Endothelial cell of umbilical vein (primary cell): ENCODE data around the gene ATXN3L. TPM values are rescaled to one million over a fixed set of nuclear protein-coding genes. Genes with fewer than 3 reads are reported as not detected.

Source experiments
- BruUV-seq: library from RNA; stranded (reverse); fragments of 400-500 nt; replicated peaks from 2 replicates; lab custom pipeline; 2021; lab: Mats Ljungman, UMichigan
- CTCF ChIA-PET: fragments of 300-600, 350-600 bp; sonication (Branson Sonifier 250); formaldehyde crosslinking; loops from one replicate; lab custom pipeline; 2021; ENCODE audit warnings: antibody characterized with exemption, inconsistent platforms; lab: Charles Lee
- POLR2A ChIA-PET: fragments of 300-600, 350-600 bp; sonication (Branson Sonifier 250); formaldehyde crosslinking; loops from one replicate; lab custom pipeline; 2021; ENCODE audit warnings: antibody characterized with exemption, inconsistent platforms; lab: Charles Lee
- DNase-seq: peaks from one replicate; pipeline ENCODE4 v3.0.0-alpha.2; 2011; ENCODE audit warnings: low read depth, low spot score
- FAIRE-seq: peaks from 2 replicates; lab custom pipeline; 2011; peaks lifted over from hg19 to GRCh38; lab: Jason Lieb, UNC
- H2AFZ ChIP-seq: 2 replicates; pipeline ENCODE4 v1.6.0; 2012; ENCODE audit warnings: low read depth, low read length, control low read depth, inconsistent platforms
- H3K27ac ChIP-seq: 2 replicates; pipeline ENCODE4 v1.5.1; 2011; ENCODE audit warnings: low read depth, mild to moderate bottlenecking, control low read depth, low read length, moderate library complexity; ENCODE audit not compliant: insufficient read depth
- H3K27me3 ChIP-seq, 2 experiments: 2 replicates each; pipeline versions ENCODE4 v1.6.0 to v1.6.1; 2011; ENCODE audit warnings: low read length in 2 of 2, mixed read lengths in 1 of 2; ENCODE audit not compliant: control insufficient read depth in 2 of 2, insufficient read depth in 2 of 2
- H3K36me3 ChIP-seq, 2 experiments: 2 replicates in 1 of 2; 3 replicates in 1 of 2; pipeline ENCODE4 v1.5.1; 2011; ENCODE audit warnings: low read length in 2 of 2, mild to moderate bottlenecking in 1 of 2, moderate library complexity in 1 of 2; ENCODE audit not compliant: control insufficient read depth in 2 of 2, insufficient read depth in 2 of 2; ENCODE audit errors: extremely low read depth in 1 of 2
- H3K4me1 ChIP-seq: 3 replicates; pipeline ENCODE4 v1.5.1; 2011; ENCODE audit warnings: mild to moderate bottlenecking, low read length; ENCODE audit not compliant: control insufficient read depth, insufficient read depth; ENCODE audit errors: extremely low read depth
- H3K4me2 ChIP-seq: 2 replicates; pipeline ENCODE4 v1.6.1; 2011; ENCODE audit warnings: low read length, control low read depth, mixed read lengths; ENCODE audit not compliant: insufficient read depth
- H3K4me3 ChIP-seq, 3 experiments: fragments of 200-600 bp in 1 of 3; sonication (generic), shearing (Covaris generic) in 1 of 3; replicated peaks in 1 of 3; 2 replicates each; pipeline ENCODE4 v1.5.1; 2011 to 2016; ENCODE audit warnings: control low read depth in 3 of 3, low read length in 3 of 3, mild to moderate bottlenecking in 2 of 3, inconsistent platforms in 1 of 3, low read depth in 1 of 3, moderate library complexity in 1 of 3; ENCODE audit not compliant: insufficient read depth in 1 of 3
- H3K79me2 ChIP-seq: 2 replicates; pipeline ENCODE4 v1.6.0; 2012; ENCODE audit warnings: low read length, inconsistent platforms; ENCODE audit not compliant: control insufficient read depth, insufficient read depth
- H3K9ac ChIP-seq: replicated peaks from 2 replicates; pipeline ENCODE3; 2011; ENCODE audit warnings: low read length, control low read depth; ENCODE audit not compliant: insufficient read depth; ENCODE audit errors: extremely low read depth
- H3K9me1 ChIP-seq: replicated peaks from 3 replicates; pipeline ENCODE4 v1.6.0; 2011; ENCODE audit warnings: mild to moderate bottlenecking, low read length; ENCODE audit not compliant: control insufficient read depth, insufficient read depth; ENCODE audit errors: extremely low read depth
- H3K9me3 ChIP-seq: replicated peaks from 2 replicates; pipeline ENCODE4 v1.5.1; 2012; ENCODE audit warnings: low read length, inconsistent platforms; ENCODE audit not compliant: control insufficient read depth, insufficient read depth
- H4K20me1 ChIP-seq: replicated peaks from 2 replicates; pipeline ENCODE3; 2011; ENCODE audit warnings: mild to moderate bottlenecking, low read length; ENCODE audit not compliant: control insufficient read depth, insufficient read depth; ENCODE audit errors: extremely low read depth
- EZH2 ChIP-seq: IDR thresholded peaks from 2 replicates; pipeline ENCODE4 v1.6.1; 2012; ENCODE audit warnings: borderline replicate concordance, low read depth, mild to moderate bottlenecking, moderate library complexity, low read length, inconsistent platforms; ENCODE audit not compliant: severe bottlenecking
- FOS ChIP-seq: IDR thresholded peaks from 2 replicates; pipeline ENCODE4 v1.6.1; 2011; ENCODE audit warnings: mild to moderate bottlenecking, low read length, moderate library complexity, borderline replicate concordance; ENCODE audit not compliant: insufficient read depth
- GATA2 ChIP-seq: IDR thresholded peaks from 2 replicates; pipeline ENCODE4 v1.7.0; 2011; ENCODE audit warnings: low read depth, mild to moderate bottlenecking, moderate library complexity, mixed read lengths, low read length; ENCODE audit not compliant: insufficient read length, insufficient read depth
- JUN ChIP-seq: IDR thresholded peaks from 2 replicates; pipeline ENCODE4 v1.6.1; 2011; ENCODE audit warnings: borderline replicate concordance, low read depth; ENCODE audit not compliant: insufficient read length, insufficient read depth
- MYC ChIP-seq: IDR thresholded peaks from one replicate; pipeline ENCODE4 v1.6.1; 2011; ENCODE audit warnings: mild to moderate bottlenecking, low read depth, low read length
- POLR2A ChIP-seq: IDR thresholded peaks from 2 replicates; pipeline ENCODE4 v1.6.1; 2012; ENCODE audit warnings: low read depth, mild to moderate bottlenecking, control low read depth, low read length
- POLR2AphosphoS5 ChIP-seq: IDR thresholded peaks from 2 replicates; pipeline ENCODE4 v1.6.1; 2012; ENCODE audit warnings: low read depth, mild to moderate bottlenecking, control low read depth, low read length, moderate library complexity; ENCODE audit not compliant: insufficient read depth
- dilution Hi-C: fragments of 300-500 bp; cut with MboI; formaldehyde crosslinking; loops from one replicate; pipeline ENCODE4 v1.15.0; 2019; ENCODE audit warnings: low sequenced_read_pairs; ENCODE audit not compliant: extremely low pct_ligation_motif_present
- intact Hi-C: fragments of 100-400 bp; cut with micrococcal nuclease; formaldehyde crosslinking; loops from one replicate; pipeline ENCODE4 v1.10.0; 2022
- polyA plus RNA-seq, 4 experiments: library from polyadenylated mRNA; depleted of rRNA in 3 of 4; stranded (reverse) in 3 of 4; unstranded in 1 of 4; fragments of >200 nt; gene quantifications; 2 replicates each; pipeline versions ENCODE4 v1.2.1 to v1.2.3, GENCODE V29; 2011 to 2012; ENCODE audit warnings: missing spikeins in 1 of 4
- total RNA-seq: library from RNA; stranded (reverse); gene quantifications from 2 replicates; pipeline ENCODE4 v1.2.3, GENCODE V29; 2021
- TF ChIP-seq, protein P1 (sequence below): IDR thresholded peaks from 2 replicates; pipeline ENCODE4 v1.6.1; 2011; ENCODE audit not compliant: insufficient read depth, insufficient read length
- TF ChIP-seq, protein P2 (sequence below), 2 donors: IDR thresholded peaks; 1 replicate in 1 of 2; 2 replicates in 1 of 2; pipeline ENCODE4 v1.5.1; 2011; ENCODE audit warnings: low read length in 2 of 2, mild to moderate bottlenecking in 2 of 2, moderate library complexity in 2 of 2, control low read depth in 1 of 2, inconsistent platforms in 1 of 2, low read depth in 1 of 2; ENCODE audit not compliant: insufficient read depth in 1 of 2; ENCODE audit errors: extremely low read depth in 1 of 2

The ATXN3L gene
- total and polyA plus RNA-seq, 2 donors (not counting 3 experiments of a cell fraction or from before 2014, with no cell fraction given) = not detected

DNA sequence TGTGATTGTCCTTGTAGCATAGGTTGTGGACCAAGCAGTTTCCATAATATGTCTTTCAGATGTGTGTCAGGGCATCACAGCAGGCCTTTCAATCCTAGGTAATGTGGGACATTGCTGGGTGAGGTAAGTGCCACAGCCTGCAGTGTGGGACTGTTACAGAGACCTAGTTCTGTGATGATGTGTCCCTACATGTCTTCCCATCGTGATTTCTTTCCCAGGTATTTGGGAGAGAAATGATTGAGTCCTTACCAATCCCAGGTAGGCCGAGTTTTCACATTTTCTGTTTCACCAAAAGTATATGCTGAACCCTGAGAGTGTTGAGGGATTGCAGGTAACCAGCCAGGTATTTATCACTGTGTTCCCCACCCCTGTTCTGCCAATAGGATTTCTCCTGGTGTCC lies 10.6 kb upstream of the ATXN3L start:
- DNase-seq (no peak), FAIRE-seq (no peak)
- Histone ChIP-seq H3K27me3 (no peaks in the 10 kb centered on the region), H4K20me1 (no peaks in the 10 kb centered on the region), H3K9me3 (no peaks in the 10 kb centered on the region), H3K9ac (no peak overlapping the region), H3K4me2 (no peak overlapping the region), H3K9me1 (no peaks in the 10 kb centered on the region), H3K4me1 (no peaks in the 10 kb centered on the region), H3K4me3 (no peak overlapping the region), H2AFZ (no peak overlapping the region), H3K36me3 (no peaks in the 10 kb centered on the region), H3K27ac (no peak overlapping the region), H3K79me2 (no peaks in the 10 kb centered on the region)
- dilution Hi-C loops = no loop called here
- ChIA-PET CTCF (no interaction called here), POLR2A (no interaction called here)
- no TSS peak for BruUV-seq
- no peak for TF ChIP-seq FOS
- TF ChIP-seq EZH2 = no peak
- TF ChIP-seq, protein P1, sequence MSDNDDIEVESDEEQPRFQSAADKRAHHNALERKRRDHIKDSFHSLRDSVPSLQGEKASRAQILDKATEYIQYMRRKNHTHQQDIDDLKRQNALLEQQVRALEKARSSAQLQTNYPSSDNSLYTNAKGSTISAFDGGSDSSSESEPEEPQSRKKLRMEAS = no peak
- TF ChIP-seq POLR2AphosphoS5 = no peak
- no peak for TF ChIP-seq MYC
- TF ChIP-seq POLR2A = no peak
- TF ChIP-seq, protein P2, sequence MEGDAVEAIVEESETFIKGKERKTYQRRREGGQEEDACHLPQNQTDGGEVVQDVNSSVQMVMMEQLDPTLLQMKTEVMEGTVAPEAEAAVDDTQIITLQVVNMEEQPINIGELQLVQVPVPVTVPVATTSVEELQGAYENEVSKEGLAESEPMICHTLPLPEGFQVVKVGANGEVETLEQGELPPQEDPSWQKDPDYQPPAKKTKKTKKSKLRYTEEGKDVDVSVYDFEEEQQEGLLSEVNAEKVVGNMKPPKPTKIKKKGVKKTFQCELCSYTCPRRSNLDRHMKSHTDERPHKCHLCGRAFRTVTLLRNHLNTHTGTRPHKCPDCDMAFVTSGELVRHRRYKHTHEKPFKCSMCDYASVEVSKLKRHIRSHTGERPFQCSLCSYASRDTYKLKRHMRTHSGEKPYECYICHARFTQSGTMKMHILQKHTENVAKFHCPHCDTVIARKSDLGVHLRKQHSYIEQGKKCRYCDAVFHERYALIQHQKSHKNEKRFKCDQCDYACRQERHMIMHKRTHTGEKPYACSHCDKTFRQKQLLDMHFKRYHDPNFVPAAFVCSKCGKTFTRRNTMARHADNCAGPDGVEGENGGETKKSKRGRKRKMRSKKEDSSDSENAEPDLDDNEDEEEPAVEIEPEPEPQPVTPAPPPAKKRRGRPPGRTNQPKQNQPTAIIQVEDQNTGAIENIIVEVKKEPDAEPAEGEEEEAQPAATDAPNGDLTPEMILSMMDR (IDR thresholded peaks at IDR 0.05; ENCODE audit: extremely low read depth in 1 of 2, insufficient read depth in 1 of 2, low read depth in 1 of 2, low read length in 2 of 2) = no peak
- TF ChIP-seq JUN = no peak
- no peak for TF ChIP-seq GATA2
- intact Hi-C loops = no loop called here
